ENCODE measurements around the gene SEPTIN5. TPM values are rescaled to one million over a fixed set of nuclear protein-coding genes. Genes with fewer than 3 reads are reported as not detected.
A peak's percentile ranks its signal among the peaks of the same experiment; 100 is the strongest.

The SEPTIN5 gene
- total and polyA plus RNA-seq, 9 of the 15 experiments (the other 6 are each of a cell fraction or from before 2014, with no cell fraction given) = 0.03 to 195 (median 119) TPM

DNA sequence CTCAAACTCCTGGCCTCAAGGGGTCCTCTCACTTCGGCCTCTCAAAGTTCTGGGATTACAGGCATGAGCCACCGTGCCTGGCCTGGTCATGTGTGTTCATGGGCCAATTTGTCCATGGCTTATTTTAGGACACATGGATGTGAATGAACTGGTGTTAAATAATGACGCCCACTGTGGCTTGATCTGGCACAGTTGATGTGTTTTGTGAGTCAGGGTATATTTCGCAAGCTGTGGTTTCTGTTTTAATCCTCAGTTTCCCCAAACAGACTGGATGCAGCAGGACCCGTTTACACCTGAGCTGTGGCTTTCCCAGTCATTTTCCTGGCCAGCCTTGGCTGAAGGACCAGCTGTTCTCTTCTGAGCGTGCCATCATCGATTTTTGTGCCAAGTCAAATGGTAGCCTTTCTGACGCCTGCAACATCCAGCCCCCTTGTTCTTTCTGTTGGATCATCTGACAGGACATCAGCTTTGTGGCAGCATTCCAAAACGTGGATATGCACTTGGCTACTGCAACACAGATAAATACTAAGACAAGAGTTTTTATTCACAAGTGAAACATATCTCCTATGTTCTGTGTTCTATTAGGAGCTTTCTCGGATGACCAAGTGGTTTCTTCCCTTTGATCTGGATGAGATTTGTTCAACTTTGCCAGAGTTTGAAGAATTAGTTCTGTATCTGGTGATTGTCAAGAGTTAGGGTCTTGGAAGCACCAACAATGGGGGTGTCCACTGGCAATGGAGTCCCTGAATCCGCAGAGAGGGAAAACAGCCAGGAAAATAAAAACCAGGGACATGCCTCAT lies 40.0 kb upstream of the SEPTIN5 start (continued):
- TF ChIP-seq ZBTB40 (IDR thresholded peaks at IDR 0.05) (no peak), ZBTB40 (CRISPR knock-in tag; IDR thresholded peaks at IDR 0.05) (0 out of 2 replicates have a peak, but pooled peaks have one; percentile 39), LEF1 (IDR thresholded peaks at IDR 0.05) (0 out of 2 replicates have a peak, but pooled peaks have one; percentile 29), RFX1 (IDR thresholded peaks at IDR 0.05) (no peak), ARHGAP35 (IDR thresholded peaks at IDR 0.05; ENCODE audit: partially characterized antibody) (no peak), CBX2 (IDR thresholded peaks at IDR 0.05; ENCODE audit: insufficient read depth, low read length, poor library complexity, severe bottlenecking) (no peak)
